MM.1S (cell line): ENCODE results near the gene PARVB.

Experiments
- DNase-seq: peaks from one replicate; pipeline ENCODE4 v3.0.0-alpha.2; 2015
- H2AFZ ChIP-seq: fragments of 300-600 bp; sonication (generic); 2 replicates; pipeline ENCODE4 v1.6.0; 2016; ENCODE audit warnings: antibody characterized with exemption, low read length
- H3F3A ChIP-seq: fragments of 300-600 bp; sonication (generic); 2 replicates; pipeline ENCODE4 v1.6.1; 2016; ENCODE audit warnings: mild to moderate bottlenecking, antibody characterized with exemption, low read length, moderate library complexity, mixed read lengths; ENCODE audit not compliant: insufficient read depth
- H3K27ac ChIP-seq: fragments of 300-600 bp; sonication (generic); 2 replicates; pipeline ENCODE4 v1.5.1; 2016; ENCODE audit warnings: mild to moderate bottlenecking, low read length
- H3K27me3 ChIP-seq: fragments of 300-600 bp; sonication (generic); replicated peaks from 2 replicates; pipeline ENCODE4 v1.6.0; 2016; ENCODE audit warnings: low read length; ENCODE audit not compliant: insufficient read depth
- H3K36me3 ChIP-seq: fragments of 300-600 bp; sonication (generic); replicated peaks from 2 replicates; pipeline ENCODE4 v1.6.1; 2016; ENCODE audit warnings: mild to moderate bottlenecking, low read length, mixed read lengths; ENCODE audit not compliant: insufficient read depth
- H3K4me1 ChIP-seq: fragments of 300-600 bp; sonication (generic); 2 replicates; pipeline ENCODE4 v1.6.1; 2016; ENCODE audit warnings: low read length, mixed read lengths
- H3K4me2 ChIP-seq: fragments of 300-600 bp; sonication (generic); 2 replicates; pipeline ENCODE4 v1.6.0; 2016; ENCODE audit warnings: low read depth, low read length
- H3K4me3 ChIP-seq: fragments of 300-600 bp; sonication (generic); 2 replicates; pipeline ENCODE4 v1.5.1; 2016; ENCODE audit warnings: low read length, mixed read lengths
- H3K79me2 ChIP-seq: fragments of 300-600 bp; sonication (generic); 2 replicates; pipeline ENCODE4 v1.6.1; 2016; ENCODE audit warnings: mixed run types, low read length, mixed read lengths
- H3K9ac ChIP-seq: fragments of 300-600 bp; sonication (generic); 2 replicates; pipeline ENCODE4 v1.6.1; 2016; ENCODE audit warnings: low read length, mixed read lengths
- H3K9me2 ChIP-seq: fragments of 300-600 bp; sonication (generic); replicated peaks from 2 replicates; pipeline ENCODE4 v1.6.1; 2016; ENCODE audit warnings: mild to moderate bottlenecking, low read length, mixed read lengths; ENCODE audit not compliant: insufficient read depth
- H3K9me3 ChIP-seq: fragments of 300-600 bp; sonication (generic); replicated peaks from 2 replicates; pipeline ENCODE4 v1.6.1; 2016; ENCODE audit warnings: mild to moderate bottlenecking, low read length, mixed read lengths; ENCODE audit not compliant: insufficient read depth
- H4K20me1 ChIP-seq: fragments of 300-600 bp; sonication (generic); 2 replicates; pipeline ENCODE4 v1.6.1; 2016; ENCODE audit warnings: mild to moderate bottlenecking, low read length, moderate library complexity, mixed read lengths; ENCODE audit not compliant: insufficient read depth
- EZH2 ChIP-seq: fragments of 300-600 bp; sonication (generic); optimal IDR thresholded peaks from 2 replicates; pipeline ENCODE3; 2017; ENCODE audit warnings: low read depth, mild to moderate bottlenecking, antibody characterized with exemption, low read length, mixed read lengths
- EZH2phosphoT487 ChIP-seq: fragments of 300-600 bp; sonication (generic); IDR thresholded peaks from 2 replicates; pipeline ENCODE4 v1.6.1; 2018; ENCODE audit warnings: antibody characterized with exemption, low read length
- TF ChIP-seq, protein P1 (sequence below): fragments of 300-600 bp; sonication (generic); IDR thresholded peaks from 2 replicates; pipeline ENCODE4 v1.5.1; 2016; ENCODE audit warnings: antibody characterized with exemption, low read length, mixed read lengths

The PARVB gene

GRCh38 chr22:44088976-44089570, 65.0 kb downstream of the PARVB start:
- Histone ChIP-seq H2AFZ (no peak overlapping the region), H3K27me3 (no peaks in the 10 kb centered on the region), H3K4me1 (no peaks in the 10 kb centered on the region), H3K4me2 (no peak overlapping the region), H3K9ac (no peak overlapping the region), H3K4me3 (no peak overlapping the region), H3K9me2 (no peaks in the 10 kb centered on the region), H3K79me2 (no peaks in the 10 kb centered on the region), H4K20me1 (no peaks in the 10 kb centered on the region; the same call in 1 of the 2 replicates), H3K27ac (no peak overlapping the region), H3K36me3 (no peaks in the 10 kb centered on the region), H3F3A (no peaks in the 10 kb centered on the region), H3K9me3 (no peaks in the 10 kb centered on the region)
- DNase-seq: no peak
- TF ChIP-seq EZH2 (no peak), EZH2phosphoT487 (no peak)
- TF ChIP-seq, protein P1, sequence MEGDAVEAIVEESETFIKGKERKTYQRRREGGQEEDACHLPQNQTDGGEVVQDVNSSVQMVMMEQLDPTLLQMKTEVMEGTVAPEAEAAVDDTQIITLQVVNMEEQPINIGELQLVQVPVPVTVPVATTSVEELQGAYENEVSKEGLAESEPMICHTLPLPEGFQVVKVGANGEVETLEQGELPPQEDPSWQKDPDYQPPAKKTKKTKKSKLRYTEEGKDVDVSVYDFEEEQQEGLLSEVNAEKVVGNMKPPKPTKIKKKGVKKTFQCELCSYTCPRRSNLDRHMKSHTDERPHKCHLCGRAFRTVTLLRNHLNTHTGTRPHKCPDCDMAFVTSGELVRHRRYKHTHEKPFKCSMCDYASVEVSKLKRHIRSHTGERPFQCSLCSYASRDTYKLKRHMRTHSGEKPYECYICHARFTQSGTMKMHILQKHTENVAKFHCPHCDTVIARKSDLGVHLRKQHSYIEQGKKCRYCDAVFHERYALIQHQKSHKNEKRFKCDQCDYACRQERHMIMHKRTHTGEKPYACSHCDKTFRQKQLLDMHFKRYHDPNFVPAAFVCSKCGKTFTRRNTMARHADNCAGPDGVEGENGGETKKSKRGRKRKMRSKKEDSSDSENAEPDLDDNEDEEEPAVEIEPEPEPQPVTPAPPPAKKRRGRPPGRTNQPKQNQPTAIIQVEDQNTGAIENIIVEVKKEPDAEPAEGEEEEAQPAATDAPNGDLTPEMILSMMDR: no peak

DNA sequence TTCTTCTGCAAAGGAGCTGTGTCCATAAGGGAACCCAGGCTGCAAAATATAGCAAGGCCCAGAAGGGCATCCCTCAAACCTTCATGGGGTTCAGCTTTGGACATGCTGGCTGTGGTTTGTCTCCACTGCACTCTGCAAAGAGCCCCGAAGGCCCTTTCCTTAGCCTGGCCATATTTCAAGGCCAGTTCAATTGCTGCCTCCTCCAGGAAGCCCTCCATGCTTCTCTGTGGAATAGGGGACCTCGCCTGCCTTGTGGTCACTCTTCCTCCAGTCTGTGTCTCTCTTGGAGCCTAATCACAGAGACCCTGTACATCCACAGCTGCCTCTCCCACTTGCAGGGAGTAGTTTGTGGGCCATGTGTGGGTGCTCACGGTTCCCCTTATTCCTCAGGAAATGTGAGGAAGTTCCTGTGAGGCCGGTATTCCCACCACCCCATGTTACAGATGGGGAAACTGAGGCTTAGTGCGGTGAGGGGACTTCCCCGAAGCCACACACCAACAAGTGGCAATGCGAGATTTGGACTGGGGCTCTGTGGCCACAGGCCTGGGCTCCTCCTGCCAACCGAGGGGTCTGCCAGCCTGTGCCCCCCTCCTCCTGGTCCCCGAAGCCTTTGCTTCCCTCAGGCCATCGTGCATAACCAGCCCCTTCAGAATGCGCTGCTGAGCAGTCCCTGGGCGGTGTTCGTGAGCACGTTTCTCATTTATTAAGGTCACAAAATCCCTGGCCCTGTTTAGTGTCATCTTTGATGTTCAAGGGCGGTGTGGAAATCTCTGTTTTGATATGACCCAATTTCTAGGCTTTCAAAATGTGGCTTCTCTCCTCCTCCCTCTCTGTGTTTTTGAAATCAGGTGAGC, 65.8 kb downstream of the PARVB start:
- H3K4me2 ChIP-seq: no peak overlapping the region
- H3K79me2 ChIP-seq: no peaks in the 10 kb centered on the region
- H3K9me2 ChIP-seq: no peaks in the 10 kb centered on the region
- TF ChIP-seq EZH2phosphoT487 (no peak), EZH2 (no peak)
- TF ChIP-seq, protein P1: no peak
- H3K36me3 ChIP-seq: no peaks in the 10 kb centered on the region
- H3K4me3 ChIP-seq: no peak overlapping the region
- no peak overlapping the region for H3K27ac ChIP-seq
- no peak overlapping the region for H3K9ac ChIP-seq
- no peak for DNase-seq
- no peak overlapping the region for H2AFZ ChIP-seq
- H3K9me3 ChIP-seq: no peaks in the 10 kb centered on the region
- no peaks in the 10 kb centered on the region; the same call in 1 of the 2 replicates for H4K20me1 ChIP-seq
- no peaks in the 10 kb centered on the region for H3K4me1 ChIP-seq
- no peaks in the 10 kb centered on the region for H3F3A ChIP-seq
- H3K27me3 ChIP-seq: no peaks in the 10 kb centered on the region

GRCh38 chr22:44090571-44090905, 66.4 kb downstream of the PARVB start:
- H3F3A ChIP-seq: no peaks in the 10 kb centered on the region
- no peaks in the 10 kb centered on the region for H3K27me3 ChIP-seq
- H3K4me1 ChIP-seq: no peaks in the 10 kb centered on the region

More at GRCh38 chr22:44090571-44090905, 66.4 kb downstream of the PARVB start:
- Histone ChIP-seq H3K4me2 (no peak overlapping the region), H3K9ac (no peak overlapping the region), H3K36me3 (no peaks in the 10 kb centered on the region), H3K27ac (no peak overlapping the region), H2AFZ (no peak overlapping the region), H3K4me3 (no peak overlapping the region), H4K20me1 (no peaks in the 10 kb centered on the region; the same call in 1 of the 2 replicates), H3K79me2 (no peaks in the 10 kb centered on the region), H3K9me3 (no peaks in the 10 kb centered on the region), H3K9me2 (no peaks in the 10 kb centered on the region)
- DNase-seq: no peak
- TF ChIP-seq, protein P1: no peak
- TF ChIP-seq EZH2 (no peak), EZH2phosphoT487 (no peak)
